Astrocyte (in vitro differentiated cells and primary cell): ENCODE measurements around the gene MRPL40.

Source experiments
- EZH2 ChIP-seq: IDR thresholded peaks from 2 replicates; pipeline ENCODE4 v1.6.1; 2012; ENCODE audit warnings: mild to moderate bottlenecking, low read length, inconsistent platforms; ENCODE audit not compliant: insufficient read depth
- TF ChIP-seq, protein P1 (sequence below): IDR thresholded peaks from 2 replicates; pipeline ENCODE4 v1.5.1; 2011; ENCODE audit warnings: low read depth, mild to moderate bottlenecking, inconsistent platforms, low read length, moderate library complexity; ENCODE audit not compliant: insufficient read depth

DNA sequence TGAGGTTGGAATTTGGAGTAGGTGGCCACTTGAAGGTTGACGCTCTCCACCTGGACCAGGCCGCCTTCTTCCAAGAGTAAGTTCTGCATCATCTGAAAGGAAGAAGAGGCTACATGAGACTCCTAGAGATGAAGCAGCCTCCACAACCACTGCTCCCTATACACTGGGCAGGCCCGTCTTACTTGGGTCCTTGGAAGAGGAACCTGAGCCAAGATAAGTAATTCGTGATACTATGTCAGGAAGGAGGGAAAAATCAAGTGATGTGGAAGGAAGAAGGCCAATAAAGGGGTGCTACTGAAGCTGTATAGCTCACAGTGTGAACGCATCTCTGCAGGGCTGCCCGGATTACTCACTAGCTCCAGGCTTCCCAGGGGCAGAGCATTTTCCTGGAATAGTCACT is 35.6 kb downstream of the MRPL40 start:
- TF ChIP-seq EZH2: no peak
- TF ChIP-seq, protein P1, sequence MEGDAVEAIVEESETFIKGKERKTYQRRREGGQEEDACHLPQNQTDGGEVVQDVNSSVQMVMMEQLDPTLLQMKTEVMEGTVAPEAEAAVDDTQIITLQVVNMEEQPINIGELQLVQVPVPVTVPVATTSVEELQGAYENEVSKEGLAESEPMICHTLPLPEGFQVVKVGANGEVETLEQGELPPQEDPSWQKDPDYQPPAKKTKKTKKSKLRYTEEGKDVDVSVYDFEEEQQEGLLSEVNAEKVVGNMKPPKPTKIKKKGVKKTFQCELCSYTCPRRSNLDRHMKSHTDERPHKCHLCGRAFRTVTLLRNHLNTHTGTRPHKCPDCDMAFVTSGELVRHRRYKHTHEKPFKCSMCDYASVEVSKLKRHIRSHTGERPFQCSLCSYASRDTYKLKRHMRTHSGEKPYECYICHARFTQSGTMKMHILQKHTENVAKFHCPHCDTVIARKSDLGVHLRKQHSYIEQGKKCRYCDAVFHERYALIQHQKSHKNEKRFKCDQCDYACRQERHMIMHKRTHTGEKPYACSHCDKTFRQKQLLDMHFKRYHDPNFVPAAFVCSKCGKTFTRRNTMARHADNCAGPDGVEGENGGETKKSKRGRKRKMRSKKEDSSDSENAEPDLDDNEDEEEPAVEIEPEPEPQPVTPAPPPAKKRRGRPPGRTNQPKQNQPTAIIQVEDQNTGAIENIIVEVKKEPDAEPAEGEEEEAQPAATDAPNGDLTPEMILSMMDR: no peak
